T-helper 17 cell (primary cell): ENCODE data around the gene DISC1. TPM values are rescaled to one million over a fixed set of nuclear protein-coding genes. Genes with fewer than 3 reads are reported as not detected.
"Not testable (repeated sequence)": the region's sequence is repeated elsewhere in the genome, so short reads cannot be mapped to it uniquely, and the experiment has no call there.

Experiments
- ATAC-seq: fragments of 150-1000 bp; cut with Tn5 transposase; 2 replicates; pipeline ENCODE4 v1.10.0; 2021; ENCODE audit warnings: mild to moderate bottlenecking, moderate library complexity
- DNase-seq, 3 donors: peaks; one replicate each; pipeline versions ENCODE4 v3.0.0 to v3.0.0-alpha.2; 2020 to 2021
- H3K9me3 ChIP-seq: one replicate; pipeline ENCODE4 v1.7.0; 2013; ENCODE audit warnings: low read length, mild to moderate bottlenecking; ENCODE audit not compliant: control insufficient read depth, poor library complexity, severe bottlenecking
- H3K27ac Mint-ChIP-seq: one replicate; pipeline ENCODE4 v1.8.0; 2022; ENCODE audit warnings: mild to moderate bottlenecking, moderate library complexity, mixed read lengths
- H3K27me3 Mint-ChIP-seq: one replicate; pipeline ENCODE4 v1.8.0; 2022; ENCODE audit warnings: mixed read lengths
- H3K36me3 Mint-ChIP-seq: one replicate; pipeline ENCODE4 v1.8.0; 2022; ENCODE audit warnings: low read depth, mixed read lengths
- H3K4me1 Mint-ChIP-seq: one replicate; pipeline ENCODE4 v1.8.0; 2022; ENCODE audit warnings: mild to moderate bottlenecking, mixed read lengths
- H3K4me3 Mint-ChIP-seq: one replicate; pipeline ENCODE4 v1.8.0; 2022; ENCODE audit warnings: mild to moderate bottlenecking, moderate library complexity, mixed read lengths
- total RNA-seq, 4 donors: library from RNA in 2 of 4; stranded (reverse) in 2 of 4; gene quantifications; one replicate each; pipeline ENCODE4 v1.2.3 and lab custom pipeline; 2022 to 2026

DISC1 gene
- total RNA-seq, 2 donors from 2014 or later: 16.2 to 17.4 TPM

DNA sequence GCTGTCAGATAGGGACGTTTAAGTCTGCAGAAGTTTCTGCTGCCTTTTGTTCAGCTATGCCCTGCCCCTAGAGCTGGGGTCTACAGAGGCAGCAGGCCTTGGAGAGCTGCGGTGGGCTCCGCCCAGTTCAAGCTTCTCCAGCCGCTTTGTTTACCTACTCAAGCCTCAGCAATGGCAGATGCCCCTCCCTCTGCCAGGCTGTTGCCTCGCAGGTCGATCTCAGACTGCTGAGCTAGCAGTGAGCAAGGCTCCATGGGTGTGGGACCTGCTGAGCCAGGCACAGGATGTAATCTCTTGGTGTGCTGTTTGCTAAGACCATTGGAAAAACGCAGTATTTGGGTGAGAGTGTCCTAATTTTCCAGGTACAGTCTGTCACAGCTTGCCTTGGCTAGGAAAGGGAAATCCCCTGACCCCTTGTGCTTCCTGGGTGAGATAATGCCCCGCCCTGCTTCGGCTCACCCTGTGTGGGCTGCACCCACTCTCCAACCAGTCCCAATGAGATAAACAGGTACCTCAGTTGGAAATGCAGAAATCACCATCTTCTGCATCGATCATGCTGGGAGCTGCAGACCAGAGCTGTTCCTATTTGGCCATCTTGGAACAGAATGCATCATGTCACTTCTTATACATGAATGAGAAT is 25.2 kb downstream of the DISC1 start:
- H3K27ac Mint-ChIP-seq: peak overlapping the region; percentile 12
- not testable (repeated sequence) for DNase-seq, H3K9me3 ChIP-seq, H3K27me3 Mint-ChIP-seq, H3K36me3 Mint-ChIP-seq
- H3K4me3 Mint-ChIP-seq: peak overlapping the region; percentile 33
- peak; percentile 27 for ATAC-seq
- H3K4me1 Mint-ChIP-seq: peaks cover 13% of the 10 kb centered on the region

DNA sequence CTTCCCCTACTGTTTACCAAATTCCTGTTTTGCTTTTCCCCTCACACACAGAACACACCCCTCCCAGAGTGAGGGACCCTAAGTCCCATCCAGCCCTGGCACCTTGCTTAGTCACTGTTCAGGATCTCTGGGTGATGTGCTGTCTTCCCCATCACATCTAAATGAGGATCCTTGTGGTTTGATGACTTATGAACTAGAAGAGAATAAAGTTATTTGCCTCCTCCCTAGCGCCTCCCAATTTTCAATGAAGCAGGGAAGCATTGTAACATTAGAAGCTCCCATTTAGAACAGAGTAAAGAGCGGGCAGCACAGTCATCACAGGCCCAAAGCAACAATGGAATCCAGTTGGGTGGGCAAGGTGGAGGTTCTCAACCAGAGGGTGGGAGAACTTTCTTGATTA is 27.0 kb downstream of the DISC1 start:
- DNase-seq: no peak
- no peaks in the 10 kb centered on the region for H3K9me3 ChIP-seq
- H3K27me3 Mint-ChIP-seq: no peaks in the 10 kb centered on the region
- no peak overlapping the region for H3K4me3 Mint-ChIP-seq
- no peak for ATAC-seq
- no peak overlapping the region for H3K27ac Mint-ChIP-seq
- H3K4me1 Mint-ChIP-seq: peaks cover 18% of the 10 kb centered on the region
- no peaks in the 10 kb centered on the region for H3K36me3 Mint-ChIP-seq

GRCh38 chr1:231656741-231657140 is 30.2 kb downstream of the DISC1 start:
- ATAC-seq: no peak
- Mint-ChIP-seq H3K27ac (no peak overlapping the region), H3K4me1 (peaks cover 15% of the 10 kb centered on the region), H3K27me3 (no peaks in the 10 kb centered on the region), H3K4me3 (no peak overlapping the region), H3K36me3 (no peaks in the 10 kb centered on the region)
- H3K9me3 ChIP-seq: no peaks in the 10 kb centered on the region
- no peak for DNase-seq

DNA sequence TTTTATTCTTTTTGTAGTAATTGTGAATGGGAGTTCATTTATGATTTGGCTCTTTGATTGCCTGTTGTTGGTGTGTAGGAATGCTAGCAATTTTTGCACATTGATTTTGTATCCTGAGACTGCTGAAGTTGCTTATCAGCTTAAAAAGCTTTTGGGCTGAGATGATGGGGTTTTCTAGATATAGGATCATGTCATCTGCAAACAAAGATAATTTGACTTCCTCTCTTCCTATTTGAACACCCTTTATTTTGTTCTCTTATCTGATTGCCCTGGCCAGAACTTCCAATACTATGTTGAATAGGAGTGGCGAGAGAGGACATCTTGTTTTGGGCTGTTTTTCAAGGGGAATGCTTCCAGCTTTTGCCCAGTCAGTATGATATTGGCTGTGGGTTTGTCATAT is 31.6 kb downstream of the DISC1 start:
- not testable (repeated sequence) for H3K4me3 Mint-ChIP-seq, H3K36me3 Mint-ChIP-seq

GRCh38 chr1:231660198-231660597 is 33.6 kb downstream of the DISC1 start:
- H3K4me1 Mint-ChIP-seq: peaks cover 9% of the 10 kb centered on the region

More for the DNA sequence above, 31.6 kb downstream of the DISC1 start:
- H3K27me3 Mint-ChIP-seq, DNase-seq, ATAC-seq, H3K27ac Mint-ChIP-seq, H3K9me3 ChIP-seq: not testable (repeated sequence)
- peaks cover 11% of the 10 kb centered on the region for H3K4me1 Mint-ChIP-seq

GRCh38 chr1:231663211-231663792 is 36.7 kb downstream of the DISC1 start:
- no peak overlapping the region for H3K4me3 Mint-ChIP-seq
- peaks cover 3% of the 10 kb centered on the region for H3K36me3 Mint-ChIP-seq
- no peaks in the 10 kb centered on the region for H3K27me3 Mint-ChIP-seq
- H3K27ac Mint-ChIP-seq: no peak overlapping the region
- H3K9me3 ChIP-seq: no peaks in the 10 kb centered on the region
- ATAC-seq (no peak), DNase-seq (no peak)
- H3K4me1 Mint-ChIP-seq: peaks cover 11% of the 10 kb centered on the region

More at GRCh38 chr1:231660198-231660597, 33.6 kb downstream of the DISC1 start:
- Mint-ChIP-seq H3K27ac (no peak overlapping the region), H3K36me3 (peaks cover 3% of the 10 kb centered on the region), H3K4me3 (no peak overlapping the region), H3K27me3 (no peaks in the 10 kb centered on the region)
- no peaks in the 10 kb centered on the region for H3K9me3 ChIP-seq
- ATAC-seq (no peak), DNase-seq (no peak)

- H3K9me3 ChIP-seq: no peaks in the 10 kb centered on the region
- H3K27ac Mint-ChIP-seq: no peak overlapping the region
- H3K27me3 Mint-ChIP-seq: no peaks in the 10 kb centered on the region
- peaks cover 3% of the 10 kb centered on the region for H3K36me3 Mint-ChIP-seq
- peaks cover 9% of the 10 kb centered on the region for H3K4me1 Mint-ChIP-seq
- DNase-seq (no peak), ATAC-seq (no peak)
- no peak overlapping the region for H3K4me3 Mint-ChIP-seq
Observed at GRCh38 chr1:231665101-231665500, 38.5 kb downstream of the DISC1 start.

DNA sequence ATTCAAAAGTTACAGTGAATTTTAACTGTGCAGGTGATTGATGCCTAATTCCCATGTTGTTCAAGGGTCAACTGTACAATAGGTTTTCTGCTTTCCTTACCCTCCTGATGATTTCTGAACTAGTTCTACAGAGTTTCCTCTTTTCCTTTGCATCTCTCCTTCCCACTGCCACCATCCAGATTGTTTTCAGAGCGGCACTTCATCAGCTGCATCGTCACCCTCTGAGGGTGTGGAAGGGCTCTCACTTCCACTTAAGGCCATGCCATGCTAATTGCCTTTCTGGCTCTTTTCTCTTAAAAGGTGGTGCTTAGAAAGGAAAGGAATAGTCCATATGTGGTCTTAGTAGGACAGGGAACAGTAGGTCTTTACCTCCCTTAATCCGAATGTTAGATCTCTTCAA is 39.1 kb downstream of the DISC1 start:
- H3K4me1 Mint-ChIP-seq: peaks cover 9% of the 10 kb centered on the region
- no peak overlapping the region for H3K27ac Mint-ChIP-seq
- H3K9me3 ChIP-seq: no peaks in the 10 kb centered on the region
- DNase-seq: no peak
- ATAC-seq: no peak
- no peak overlapping the region for H3K4me3 Mint-ChIP-seq
- H3K36me3 Mint-ChIP-seq: peaks cover 3% of the 10 kb centered on the region
- no peaks in the 10 kb centered on the region for H3K27me3 Mint-ChIP-seq

DNA sequence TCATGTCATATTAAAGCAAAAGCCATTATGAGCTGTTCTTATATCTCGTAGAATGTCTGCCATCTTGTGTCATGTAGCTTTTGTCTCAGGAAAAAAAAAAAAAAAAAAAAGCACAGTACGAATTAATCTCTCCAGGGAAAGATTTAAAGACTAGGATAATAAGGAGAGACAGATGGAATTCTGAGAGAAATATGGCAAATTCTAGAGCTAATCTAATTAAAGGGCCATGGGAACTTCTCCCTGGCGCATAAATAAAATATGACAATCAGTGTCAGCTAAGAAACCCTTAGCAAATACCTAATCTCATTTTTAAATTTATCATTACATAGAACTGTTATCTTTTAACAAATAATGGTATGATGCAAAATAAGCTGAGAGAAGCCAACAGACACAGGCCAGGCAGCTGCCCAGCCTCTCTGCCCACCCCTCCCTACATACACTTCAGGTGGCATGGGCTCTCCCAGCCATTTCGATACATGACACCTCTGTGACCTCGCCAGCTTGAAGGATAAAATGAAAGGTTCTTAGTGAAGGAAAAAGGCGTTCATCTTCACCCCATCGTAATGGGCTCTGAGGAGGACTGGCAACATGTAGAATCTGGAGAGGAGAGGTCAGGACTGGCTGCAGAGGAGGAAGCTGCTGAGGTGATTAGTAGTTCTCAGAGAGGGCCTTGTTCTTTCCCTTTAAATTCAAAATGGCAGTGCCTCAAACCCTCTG is 39.8 kb downstream of the DISC1 start:
- no peak for ATAC-seq
- no peak overlapping the region for H3K4me3 Mint-ChIP-seq
- no peaks in the 10 kb centered on the region for H3K27me3 Mint-ChIP-seq
- H3K9me3 ChIP-seq: no peaks in the 10 kb centered on the region
- peaks cover 3% of the 10 kb centered on the region for H3K36me3 Mint-ChIP-seq
- H3K4me1 Mint-ChIP-seq: peaks cover 6% of the 10 kb centered on the region
- no peak overlapping the region for H3K27ac Mint-ChIP-seq
- no peak for DNase-seq

- ATAC-seq: no peak
- no peak overlapping the region for H3K27ac Mint-ChIP-seq
- no peaks in the 10 kb centered on the region for H3K9me3 ChIP-seq
- no peak overlapping the region for H3K4me3 Mint-ChIP-seq
- H3K4me1 Mint-ChIP-seq: peaks cover 6% of the 10 kb centered on the region
- peaks cover 3% of the 10 kb centered on the region for H3K36me3 Mint-ChIP-seq
- no peak for DNase-seq
- H3K27me3 Mint-ChIP-seq: no peaks in the 10 kb centered on the region
Observed at GRCh38 chr1:231666937-231667608, 40.5 kb downstream of the DISC1 start.

DNA sequence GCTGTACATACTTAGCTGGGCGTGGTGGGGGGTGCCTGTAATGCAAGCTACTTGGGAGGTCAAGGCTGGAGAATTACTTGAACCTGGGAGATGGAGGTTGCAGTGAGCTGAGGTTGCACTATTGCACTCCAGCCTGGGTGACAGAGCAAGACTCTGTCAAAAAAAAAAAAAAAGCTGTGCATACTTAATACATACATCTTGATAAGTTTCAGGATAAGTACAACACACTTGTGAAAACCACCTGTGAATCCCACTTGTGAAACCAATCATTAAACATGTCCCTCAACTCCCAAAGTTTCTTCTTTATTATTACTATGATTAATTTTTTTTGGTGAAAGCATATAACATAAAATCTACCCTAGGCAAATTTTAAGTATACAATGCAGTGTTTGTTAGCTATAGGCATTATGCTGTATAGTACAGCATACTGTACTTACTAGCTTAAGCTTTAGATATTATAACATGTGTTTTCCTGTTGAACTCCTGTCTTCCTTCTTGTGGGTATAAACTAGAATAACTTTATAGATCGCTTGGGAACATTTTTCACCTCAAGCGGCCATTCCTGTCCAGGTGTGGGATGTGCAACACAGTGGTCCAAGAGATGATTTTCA is 41.4 kb downstream of the DISC1 start:
- Mint-ChIP-seq H3K27me3 (no peaks in the 10 kb centered on the region), H3K4me3 (no peak overlapping the region), H3K4me1 (peaks cover 11% of the 10 kb centered on the region), H3K27ac (no peak overlapping the region), H3K36me3 (no peaks in the 10 kb centered on the region)
- no peaks in the 10 kb centered on the region for H3K9me3 ChIP-seq
- ATAC-seq (no peak), DNase-seq (no peak)

DNA sequence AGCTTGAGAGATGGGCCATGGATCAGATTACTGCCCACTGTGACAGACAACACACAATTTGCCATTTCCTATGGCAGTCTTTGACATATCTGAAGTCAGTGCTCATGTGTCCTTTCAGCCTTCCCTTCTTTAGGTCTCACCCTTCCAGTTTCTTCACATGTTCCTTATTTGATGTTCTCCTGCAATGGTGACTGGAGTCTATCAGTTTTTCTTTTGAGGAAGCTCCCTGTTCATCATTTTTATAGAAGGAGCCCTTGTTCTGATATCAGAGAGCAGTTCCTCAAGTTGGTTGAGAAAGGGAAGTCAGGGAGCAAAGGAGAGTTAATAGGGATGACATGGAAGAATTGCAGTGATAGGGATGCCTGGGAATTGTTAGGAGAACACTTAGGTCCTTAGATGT is 42.2 kb downstream of the DISC1 start:
- Mint-ChIP-seq H3K27me3 (no peaks in the 10 kb centered on the region), H3K4me1 (peaks cover 14% of the 10 kb centered on the region), H3K4me3 (no peak overlapping the region), H3K36me3 (no peaks in the 10 kb centered on the region), H3K27ac (no peak overlapping the region)
- ATAC-seq (no peak), DNase-seq (no peak)
- no peaks in the 10 kb centered on the region for H3K9me3 ChIP-seq
